SK-N-SH (cell line): ENCODE measurements around the gene ATF6. TPM values are rescaled to one million over a fixed set of nuclear protein-coding genes. Genes with fewer than 3 reads are reported as not detected.

Experiments used
- CTCF ChIA-PET: fragments of 300-600, 350-600 bp; formaldehyde crosslinking; extraction: SDS; loops from one replicate; lab custom pipeline; 2021; lab: Yijun Ruan, JAX
- POLR2A ChIA-PET: fragments of 350-600 bp; sonication (Branson Sonifier 250); formaldehyde crosslinking; extraction: SDS; loops from one replicate; lab custom pipeline; 2020; ENCODE audit warnings: antibody characterized with exemption, inconsistent platforms; lab: Yijun Ruan, JAX
- DNase-seq: peaks from one replicate; pipeline ENCODE4 v3.0.0; 2012
- H2AFZ ChIP-seq: fragments of 200-600 bp; sonication (generic); 2 replicates; pipeline ENCODE4 v1.8.1; 2016; ENCODE audit warnings: antibody characterized with exemption, mild to moderate bottlenecking, low read depth
- H3F3A ChIP-seq: fragments of 200-600 bp; sonication (generic); replicated peaks from 2 replicates; pipeline ENCODE3; 2016; ENCODE audit warnings: antibody characterized with exemption, mild to moderate bottlenecking; ENCODE audit not compliant: insufficient read depth
- H3K27ac ChIP-seq, 2 experiments: fragments of 200-500 bp in 1 of 2; fragments of 200-600 bp in 1 of 2; sonication (Bioruptor generic) in 1 of 2; sonication (generic), shearing (Covaris generic) in 1 of 2; 2 replicates each; pipeline versions ENCODE4 v1.5.1 to v1.6.1; 2014 to 2016; ENCODE audit warnings: low read depth in 2 of 2, inconsistent platforms in 1 of 2, low read length in 1 of 2, mild to moderate bottlenecking in 1 of 2, mixed read lengths in 1 of 2
- H3K27me3 ChIP-seq: fragments of 200-600 bp; sonication (generic), shearing (Covaris generic); 2 replicates; pipeline ENCODE4 v1.6.1; 2016; ENCODE audit warnings: mixed run types; ENCODE audit not compliant: insufficient read depth
- H3K36me3 ChIP-seq, 2 experiments: fragments of 200-500 bp in 1 of 2; fragments of 200-600 bp in 1 of 2; sonication (Bioruptor generic) in 1 of 2; sonication (generic) in 1 of 2; replicated peaks in 1 of 2; 2 replicates each; pipeline versions ENCODE3 to v1.5.1; 2014 to 2016; ENCODE audit warnings: low read length in 1 of 2, mild to moderate bottlenecking in 1 of 2; ENCODE audit not compliant: insufficient read depth in 2 of 2, control insufficient read depth in 1 of 2
- H3K4me1 ChIP-seq, 2 experiments: fragments of 200-500 bp in 1 of 2; fragments of 200-600 bp in 1 of 2; sonication (Bioruptor generic) in 1 of 2; sonication (generic), shearing (Covaris generic) in 1 of 2; 2 replicates each; pipeline versions ENCODE4 v1.5.1 to v1.6.1; 2014 to 2016; ENCODE audit warnings: low read depth in 1 of 2, low read length in 1 of 2, mixed run types in 1 of 2; ENCODE audit not compliant: insufficient read depth in 2 of 2, control insufficient read depth in 1 of 2
- H3K4me2 ChIP-seq: fragments of 200-600 bp; sonication (generic), shearing (Covaris generic); 2 replicates; pipeline ENCODE4 v1.6.1; 2017; ENCODE audit warnings: mixed run types
- H3K4me3 ChIP-seq, 2 experiments: fragments of 200-500 bp in 1 of 2; fragments of 200-600 bp in 1 of 2; sonication (Bioruptor generic) in 1 of 2; sonication (generic), shearing (Covaris generic) in 1 of 2; 2 replicates each; pipeline versions ENCODE4 v1.5.1 to v1.8.1; 2014 to 2016; ENCODE audit warnings: low read depth in 2 of 2, inconsistent platforms in 1 of 2, low read length in 1 of 2, mild to moderate bottlenecking in 1 of 2, mixed read lengths in 1 of 2, moderate library complexity in 1 of 2
- H3K79me2 ChIP-seq: fragments of 200-600 bp; sonication (generic); 2 replicates; pipeline ENCODE4 v1.8.1; 2017; ENCODE audit warnings: mild to moderate bottlenecking; ENCODE audit not compliant: insufficient read depth
- H3K9ac ChIP-seq: fragments of 200-600 bp; sonication (generic); 2 replicates; pipeline ENCODE4 v1.6.1; 2017; ENCODE audit warnings: mixed run types
- H3K9me2 ChIP-seq: fragments of 200-600 bp; sonication (generic); 2 replicates; pipeline ENCODE4 v1.6.1; 2017; ENCODE audit warnings: mixed run types
- H3K9me3 ChIP-seq: fragments of 200-600 bp; sonication (generic); 2 replicates; pipeline ENCODE4 v1.6.1; 2017; ENCODE audit warnings: mixed run types, mild to moderate bottlenecking, moderate library complexity
- H4K20me1 ChIP-seq: fragments of 200-600 bp; sonication (generic); 2 replicates; pipeline ENCODE4 v1.6.1; 2017; ENCODE audit warnings: mild to moderate bottlenecking, mixed run types; ENCODE audit not compliant: insufficient read depth
- CHD2 ChIP-seq: fragments of 150-350 bp; IDR thresholded peaks from 2 replicates; pipeline ENCODE4 v1.6.1; 2018; ENCODE audit warnings: low read length; ENCODE audit not compliant: partially characterized antibody
- EZH2phosphoT487 ChIP-seq: fragments of 200-600 bp; sonication (generic); IDR thresholded peaks from 2 replicates; pipeline ENCODE4 v1.6.1; 2017; ENCODE audit warnings: low read depth, mixed run types, mild to moderate bottlenecking, antibody characterized with exemption, moderate library complexity, borderline replicate concordance
- FOSL2 ChIP-seq: IDR thresholded peaks from 2 replicates; pipeline ENCODE4 v1.4.0; 2012; ENCODE audit warnings: low read depth, mild to moderate bottlenecking, moderate library complexity, borderline replicate concordance
- FOXJ3 ChIP-seq: sonication (generic); formaldehyde crosslinking; IDR thresholded peaks from 2 replicates; pipeline ENCODE4 v1.5.1; 2020; ENCODE audit warnings: mild to moderate bottlenecking, missing genetic modification reagents
- NFIC ChIP-seq: IDR thresholded peaks from 2 replicates; pipeline ENCODE4 v1.4.0; 2012; ENCODE audit warnings: borderline replicate concordance
- NRF1 ChIP-seq: IDR thresholded peaks from 2 replicates; pipeline ENCODE4 v1.6.1; 2012; ENCODE audit warnings: low read depth, mild to moderate bottlenecking, low read length
- RCOR1 ChIP-seq: fragments of 150-350 bp; IDR thresholded peaks from 2 replicates; pipeline ENCODE4 v1.6.1; 2017; ENCODE audit warnings: antibody characterized with exemption, low read length
- RFX5 ChIP-seq: IDR thresholded peaks from 2 replicates; pipeline ENCODE4 v1.6.1; 2012; ENCODE audit warnings: mild to moderate bottlenecking, improper control_type of control experiment, low read length
- SIN3A ChIP-seq: IDR thresholded peaks from 2 replicates; pipeline ENCODE4 v1.6.1; 2012; ENCODE audit warnings: low read depth, mild to moderate bottlenecking, low read length, moderate library complexity, borderline replicate concordance
- SMC3 ChIP-seq: IDR thresholded peaks from 2 replicates; pipeline ENCODE4 v1.6.1; 2012; ENCODE audit warnings: low read depth, low read length, improper control_type of control experiment
- TAF1 ChIP-seq: IDR thresholded peaks from 2 replicates; pipeline ENCODE4 v1.6.1; 2012; ENCODE audit warnings: low read depth, mild to moderate bottlenecking, low read length, moderate library complexity, borderline replicate concordance
- TCF12 ChIP-seq: IDR thresholded peaks from 2 replicates; pipeline ENCODE4 v1.4.0; 2012
- WGBS: methylation state at CpG from one replicate; pipeline ENCODE4 v1.1.6; 2017; ENCODE audit warnings: low lambda C conversion rate; 5-methylcytosine and 5-hydroxymethylcytosine counted together
- polyA plus RNA-seq, 3 experiments: library from polyadenylated mRNA; depleted of rRNA; stranded (reverse); fragments of >200 nt; gene quantifications; 2 replicates each; pipeline ENCODE4 v1.2.3, GENCODE V29; 2012
- TF ChIP-seq, protein P1 (sequence below): fragments of 150-350 bp; IDR thresholded peaks from 2 replicates; pipeline ENCODE4 v1.6.1; 2017; ENCODE audit warnings: antibody characterized with exemption, low read length, low read depth, borderline replicate concordance
- TF ChIP-seq, protein P2 (sequence below): IDR thresholded peaks from 2 replicates; pipeline ENCODE4 v1.6.1; 2012; ENCODE audit warnings: mild to moderate bottlenecking, low read depth, low read length, moderate library complexity
- TF ChIP-seq, protein P3 (sequence below): IDR thresholded peaks from 2 replicates; pipeline ENCODE4 v1.4.0; 2012; ENCODE audit warnings: low read depth, borderline replicate concordance
- TF ChIP-seq, protein P4 (sequence below): IDR thresholded peaks from 2 replicates; pipeline ENCODE4; 2012
- TF ChIP-seq, protein P5 (sequence below): fragments of 200-600 bp; sonication (generic); IDR thresholded peaks from 2 replicates; pipeline ENCODE4 v1.6.1; 2017; ENCODE audit warnings: antibody characterized with exemption, mild to moderate bottlenecking, moderate library complexity

ATF6 gene
- polyA plus RNA-seq, 1 of the 3 experiments (the other 2 are of a cell fraction), result 8.8 TPM

DNA sequence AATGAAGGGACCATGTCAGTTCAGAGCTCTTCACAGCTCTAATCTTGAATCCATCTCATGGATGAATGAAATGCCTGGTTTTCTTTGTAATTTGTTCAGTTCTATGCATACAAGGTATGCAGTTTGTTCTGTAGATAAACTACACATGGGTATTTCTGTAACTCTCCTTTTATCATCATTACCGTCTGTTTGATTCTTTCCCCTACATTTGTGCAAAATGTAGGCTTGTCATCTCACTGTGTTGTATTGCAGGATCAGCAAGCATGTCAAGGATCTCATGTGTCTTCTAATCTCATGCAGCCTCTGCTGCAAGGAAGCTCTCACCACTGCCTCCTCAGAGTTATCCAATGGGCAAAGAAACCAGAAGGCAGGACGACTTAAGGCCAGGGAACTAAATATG is 178.3 kb downstream of the ATF6 start:
- POLR2A ChIA-PET, result no interaction called here
- Histone ChIP-seq H3K27ac (no peak overlapping the region), H3K9ac (no peak overlapping the region), H3K9me3 (no peaks in the 10 kb centered on the region), H2AFZ (no peak overlapping the region), H3K9me2 (no peaks in the 10 kb centered on the region), H3K4me2 (no peak overlapping the region), H3K27me3 (no peaks in the 10 kb centered on the region), H3K4me1 (peaks cover 0 to 3% of the 10 kb centered on the region in 2 experiments; a peak in 1 of 4 replicates), H3K79me2 (no peaks in the 10 kb centered on the region)
- 87% methylated on average over 2 of the region's 2 CpGs for WGBS
- CTCF ChIA-PET, result interaction anchor here (1.0 kb wide), 1 partner anchor 15 kb away, joined by 3 read pairs; no protein-coding TSS in a partner anchor
- TF ChIP-seq FOXJ3, result no peak
- TF ChIP-seq, protein P1, sequence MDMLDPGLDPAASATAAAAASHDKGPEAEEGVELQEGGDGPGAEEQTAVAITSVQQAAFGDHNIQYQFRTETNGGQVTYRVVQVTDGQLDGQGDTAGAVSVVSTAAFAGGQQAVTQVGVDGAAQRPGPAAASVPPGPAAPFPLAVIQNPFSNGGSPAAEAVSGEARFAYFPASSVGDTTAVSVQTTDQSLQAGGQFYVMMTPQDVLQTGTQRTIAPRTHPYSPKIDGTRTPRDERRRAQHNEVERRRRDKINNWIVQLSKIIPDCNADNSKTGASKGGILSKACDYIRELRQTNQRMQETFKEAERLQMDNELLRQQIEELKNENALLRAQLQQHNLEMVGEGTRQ, result no peak
- TF ChIP-seq, all 33 proteins: peak for 0
- Histone ChIP-seq H3K4me3 (no peak overlapping the region), H4K20me1 (no peaks in the 10 kb centered on the region), H3F3A (no peaks in the 10 kb centered on the region), H3K36me3 (no peaks in the 10 kb centered on the region)
- DNase-seq, result no peak

DNA sequence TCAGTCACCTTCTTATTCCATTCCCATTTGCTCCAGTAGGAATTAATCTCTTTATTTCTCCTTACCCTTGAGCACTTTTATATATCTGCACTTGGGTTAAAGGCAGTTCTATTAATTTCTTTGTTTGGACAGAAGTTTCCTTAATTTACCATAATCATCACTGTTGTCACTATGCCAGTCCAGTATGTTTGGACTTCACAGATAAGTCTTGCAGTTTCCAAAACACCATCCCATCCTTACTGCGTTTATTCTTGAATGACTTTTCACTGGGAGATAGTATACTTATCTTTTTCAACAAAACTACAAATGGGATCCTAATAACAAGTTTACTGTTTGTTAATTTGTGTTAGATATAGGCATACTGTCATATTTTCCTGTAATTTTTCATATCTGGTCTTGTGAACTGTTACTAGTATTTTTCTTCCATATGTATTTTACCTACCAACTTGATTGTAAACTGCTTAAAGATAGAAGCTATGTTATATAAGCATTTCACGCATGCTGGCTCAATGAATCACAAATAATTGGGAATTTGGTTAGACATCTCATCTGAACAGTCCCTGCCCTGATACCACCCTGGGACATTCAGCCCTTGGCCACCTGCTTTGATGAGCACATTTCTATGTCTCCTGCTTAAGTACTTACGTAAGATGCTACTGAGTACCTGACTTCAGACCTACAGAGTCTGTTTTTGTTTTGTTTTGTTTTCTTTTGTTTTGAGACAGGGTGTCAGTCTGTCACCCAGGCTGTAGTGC is 179.4 kb downstream of the ATF6 start:
- no peaks in the 10 kb centered on the region for H3K27me3 ChIP-seq
- no peak overlapping the region for H3K4me2 ChIP-seq
- no peaks in the 10 kb centered on the region for H3K36me3 ChIP-seq
- ChIA-PET CTCF (interaction anchor here (1.0 kb wide), 1 partner anchor 16 kb away, joined by 3 read pairs; no protein-coding TSS in a partner anchor), POLR2A (no interaction called here)
- H3K9me2 ChIP-seq, result no peaks in the 10 kb centered on the region
- no peak overlapping the region for H3K4me3 ChIP-seq
- H3K27ac ChIP-seq, result peak overlapping the region in 1 of 2 experiments; percentile 72; a peak in 2 of 4 replicates
- no peaks in the 10 kb centered on the region for H3F3A ChIP-seq
- H4K20me1 ChIP-seq, result no peaks in the 10 kb centered on the region
- peaks cover 0 to 3% of the 10 kb centered on the region in 2 experiments; a peak in 1 of 4 replicates for H3K4me1 ChIP-seq
- H3K9me3 ChIP-seq, result no peaks in the 10 kb centered on the region
- WGBS, result 96% methylated on average over 3 of the region's 3 CpGs
- no peak overlapping the region for H2AFZ ChIP-seq
- no peak for DNase-seq
- H3K79me2 ChIP-seq, result no peaks in the 10 kb centered on the region
- H3K9ac ChIP-seq, result no peak overlapping the region
- no peak for TF ChIP-seq NFIC
- TF ChIP-seq CHD2, result no peak
- TF ChIP-seq, protein P2, sequence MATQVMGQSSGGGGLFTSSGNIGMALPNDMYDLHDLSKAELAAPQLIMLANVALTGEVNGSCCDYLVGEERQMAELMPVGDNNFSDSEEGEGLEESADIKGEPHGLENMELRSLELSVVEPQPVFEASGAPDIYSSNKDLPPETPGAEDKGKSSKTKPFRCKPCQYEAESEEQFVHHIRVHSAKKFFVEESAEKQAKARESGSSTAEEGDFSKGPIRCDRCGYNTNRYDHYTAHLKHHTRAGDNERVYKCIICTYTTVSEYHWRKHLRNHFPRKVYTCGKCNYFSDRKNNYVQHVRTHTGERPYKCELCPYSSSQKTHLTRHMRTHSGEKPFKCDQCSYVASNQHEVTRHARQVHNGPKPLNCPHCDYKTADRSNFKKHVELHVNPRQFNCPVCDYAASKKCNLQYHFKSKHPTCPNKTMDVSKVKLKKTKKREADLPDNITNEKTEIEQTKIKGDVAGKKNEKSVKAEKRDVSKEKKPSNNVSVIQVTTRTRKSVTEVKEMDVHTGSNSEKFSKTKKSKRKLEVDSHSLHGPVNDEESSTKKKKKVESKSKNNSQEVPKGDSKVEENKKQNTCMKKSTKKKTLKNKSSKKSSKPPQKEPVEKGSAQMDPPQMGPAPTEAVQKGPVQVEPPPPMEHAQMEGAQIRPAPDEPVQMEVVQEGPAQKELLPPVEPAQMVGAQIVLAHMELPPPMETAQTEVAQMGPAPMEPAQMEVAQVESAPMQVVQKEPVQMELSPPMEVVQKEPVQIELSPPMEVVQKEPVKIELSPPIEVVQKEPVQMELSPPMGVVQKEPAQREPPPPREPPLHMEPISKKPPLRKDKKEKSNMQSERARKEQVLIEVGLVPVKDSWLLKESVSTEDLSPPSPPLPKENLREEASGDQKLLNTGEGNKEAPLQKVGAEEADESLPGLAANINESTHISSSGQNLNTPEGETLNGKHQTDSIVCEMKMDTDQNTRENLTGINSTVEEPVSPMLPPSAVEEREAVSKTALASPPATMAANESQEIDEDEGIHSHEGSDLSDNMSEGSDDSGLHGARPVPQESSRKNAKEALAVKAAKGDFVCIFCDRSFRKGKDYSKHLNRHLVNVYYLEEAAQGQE, result no peak
- no peak for TF ChIP-seq SMC3
- no peak for TF ChIP-seq EZH2phosphoT487
- no peak for TF ChIP-seq RFX5
- TF ChIP-seq, protein P3, sequence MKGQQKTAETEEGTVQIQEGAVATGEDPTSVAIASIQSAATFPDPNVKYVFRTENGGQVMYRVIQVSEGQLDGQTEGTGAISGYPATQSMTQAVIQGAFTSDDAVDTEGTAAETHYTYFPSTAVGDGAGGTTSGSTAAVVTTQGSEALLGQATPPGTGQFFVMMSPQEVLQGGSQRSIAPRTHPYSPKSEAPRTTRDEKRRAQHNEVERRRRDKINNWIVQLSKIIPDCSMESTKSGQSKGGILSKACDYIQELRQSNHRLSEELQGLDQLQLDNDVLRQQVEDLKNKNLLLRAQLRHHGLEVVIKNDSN, result no peak
- TF ChIP-seq TCF12, result no peak
- TF ChIP-seq FOSL2, result no peak
- TF ChIP-seq, protein P4, sequence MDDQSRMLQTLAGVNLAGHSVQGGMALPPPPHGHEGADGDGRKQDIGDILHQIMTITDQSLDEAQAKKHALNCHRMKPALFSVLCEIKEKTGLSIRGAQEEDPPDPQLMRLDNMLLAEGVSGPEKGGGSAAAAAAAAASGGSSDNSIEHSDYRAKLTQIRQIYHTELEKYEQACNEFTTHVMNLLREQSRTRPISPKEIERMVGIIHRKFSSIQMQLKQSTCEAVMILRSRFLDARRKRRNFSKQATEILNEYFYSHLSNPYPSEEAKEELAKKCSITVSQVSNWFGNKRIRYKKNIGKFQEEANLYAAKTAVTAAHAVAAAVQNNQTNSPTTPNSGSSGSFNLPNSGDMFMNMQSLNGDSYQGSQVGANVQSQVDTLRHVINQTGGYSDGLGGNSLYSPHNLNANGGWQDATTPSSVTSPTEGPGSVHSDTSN, result no peak
- TF ChIP-seq NRF1, result no peak
- no peak for TF ChIP-seq RCOR1
- TF ChIP-seq TAF1, result no peak
- TF ChIP-seq, protein P5, sequence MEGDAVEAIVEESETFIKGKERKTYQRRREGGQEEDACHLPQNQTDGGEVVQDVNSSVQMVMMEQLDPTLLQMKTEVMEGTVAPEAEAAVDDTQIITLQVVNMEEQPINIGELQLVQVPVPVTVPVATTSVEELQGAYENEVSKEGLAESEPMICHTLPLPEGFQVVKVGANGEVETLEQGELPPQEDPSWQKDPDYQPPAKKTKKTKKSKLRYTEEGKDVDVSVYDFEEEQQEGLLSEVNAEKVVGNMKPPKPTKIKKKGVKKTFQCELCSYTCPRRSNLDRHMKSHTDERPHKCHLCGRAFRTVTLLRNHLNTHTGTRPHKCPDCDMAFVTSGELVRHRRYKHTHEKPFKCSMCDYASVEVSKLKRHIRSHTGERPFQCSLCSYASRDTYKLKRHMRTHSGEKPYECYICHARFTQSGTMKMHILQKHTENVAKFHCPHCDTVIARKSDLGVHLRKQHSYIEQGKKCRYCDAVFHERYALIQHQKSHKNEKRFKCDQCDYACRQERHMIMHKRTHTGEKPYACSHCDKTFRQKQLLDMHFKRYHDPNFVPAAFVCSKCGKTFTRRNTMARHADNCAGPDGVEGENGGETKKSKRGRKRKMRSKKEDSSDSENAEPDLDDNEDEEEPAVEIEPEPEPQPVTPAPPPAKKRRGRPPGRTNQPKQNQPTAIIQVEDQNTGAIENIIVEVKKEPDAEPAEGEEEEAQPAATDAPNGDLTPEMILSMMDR, result no peak
- TF ChIP-seq SIN3A, result no peak
